Mesenchymal stem cell (in vitro differentiated cells and primary cell): ENCODE results near the gene FARP1.

Experiments used
- DNase-seq: peaks from one replicate; pipeline ENCODE4 v3.0.0-alpha.2; 2013
- H2AFZ ChIP-seq: one replicate; pipeline ENCODE4 v1.6.1; 2013; ENCODE audit warnings: low read depth, mild to moderate bottlenecking, control low read depth, inconsistent platforms, low read length, moderate library complexity
- H2AK5ac ChIP-seq: 2 replicates; pipeline ENCODE4 v1.6.1; 2013; ENCODE audit warnings: low read length, moderate library complexity, mild to moderate bottlenecking, inconsistent platforms; ENCODE audit not compliant: severe bottlenecking
- H2BK120ac ChIP-seq: one replicate; pipeline ENCODE4 v1.6.1; 2013; ENCODE audit warnings: low read depth, mild to moderate bottlenecking, inconsistent platforms, low read length, moderate library complexity
- H2BK12ac ChIP-seq, 2 experiments: one replicate each; pipeline ENCODE4 v1.6.1; 2013; ENCODE audit warnings: inconsistent platforms in 2 of 2, low read length in 2 of 2, mild to moderate bottlenecking in 2 of 2, moderate library complexity in 2 of 2, control low read depth in 1 of 2
- H2BK15ac ChIP-seq: one replicate; pipeline ENCODE4 v1.6.1; 2013; ENCODE audit warnings: mild to moderate bottlenecking, low read depth, inconsistent platforms; ENCODE audit not compliant: poor library complexity, severe bottlenecking
- H2BK5ac ChIP-seq: 2 replicates; pipeline ENCODE4 v1.6.1; 2013; ENCODE audit warnings: low read depth, mild to moderate bottlenecking, low read length, control low read depth, inconsistent platforms; ENCODE audit not compliant: poor library complexity, severe bottlenecking
- H3K14ac ChIP-seq, 2 experiments: one replicate each; pipeline ENCODE4 v1.6.1; 2013; ENCODE audit warnings: inconsistent platforms in 2 of 2, low read length in 2 of 2, control low read depth in 1 of 2, mild to moderate bottlenecking in 1 of 2, moderate library complexity in 1 of 2
- H3K18ac ChIP-seq, 2 experiments: one replicate each; pipeline ENCODE4 v1.6.1; 2013; ENCODE audit warnings: inconsistent platforms in 2 of 2, low read length in 2 of 2, control low read depth in 1 of 2, low read depth in 1 of 2, mild to moderate bottlenecking in 1 of 2
- H3K23ac ChIP-seq, 2 experiments: one replicate each; pipeline ENCODE4 v1.6.1; 2013; ENCODE audit warnings: inconsistent platforms in 2 of 2, low read length in 2 of 2, mild to moderate bottlenecking in 2 of 2, moderate library complexity in 2 of 2, control low read depth in 1 of 2
- H3K27ac ChIP-seq: 2 replicates; pipeline ENCODE4 v1.5.1; 2013; ENCODE audit warnings: mild to moderate bottlenecking, moderate library complexity, low read length, control low read depth, inconsistent platforms; ENCODE audit not compliant: poor library complexity, severe bottlenecking
- H3K27me3 ChIP-seq, 2 experiments: 2 replicates each; pipeline versions ENCODE4 v1.6.1 to v1.7.0; 2013; ENCODE audit warnings: low read length in 2 of 2, mild to moderate bottlenecking in 2 of 2, moderate library complexity in 2 of 2, control low read depth in 1 of 2, inconsistent platforms in 1 of 2; ENCODE audit not compliant: control insufficient read depth in 1 of 2, insufficient read depth in 1 of 2
- H3K36me3 ChIP-seq, 2 experiments: 2 replicates each; pipeline versions ENCODE4 v1.6.1 to v1.7.0; 2013; ENCODE audit warnings: low read length in 2 of 2, control low read depth in 1 of 2, inconsistent platforms in 1 of 2, low read depth in 1 of 2, mild to moderate bottlenecking in 1 of 2; ENCODE audit not compliant: insufficient read depth in 2 of 2, control insufficient read depth in 1 of 2
- H3K4ac ChIP-seq, 2 experiments: one replicate each; pipeline ENCODE4 v1.6.1; 2013; ENCODE audit warnings: inconsistent platforms in 2 of 2, low read length in 2 of 2, mild to moderate bottlenecking in 2 of 2, moderate library complexity in 2 of 2, control low read depth in 1 of 2, low read depth in 1 of 2
- H3K4me1 ChIP-seq: 2 replicates; pipeline ENCODE4 v1.6.1; 2013; ENCODE audit warnings: low read depth, low read length, control low read depth; ENCODE audit not compliant: control insufficient read depth, insufficient read depth
- H3K4me2 ChIP-seq: 2 replicates; pipeline ENCODE4 v1.6.1; 2013; ENCODE audit warnings: low read length, mild to moderate bottlenecking, inconsistent platforms; ENCODE audit not compliant: poor library complexity, severe bottlenecking
- H3K4me3 ChIP-seq, 2 experiments: 2 replicates each; pipeline versions ENCODE4 v1.5.1 to v1.7.0; 2013; ENCODE audit warnings: low read length in 2 of 2, mild to moderate bottlenecking in 2 of 2, control low read depth in 1 of 2, low read depth in 1 of 2; ENCODE audit not compliant: insufficient read depth in 1 of 2
- H3K79me1 ChIP-seq: replicated peaks from 2 replicates; pipeline ENCODE4 v1.6.1; 2013; ENCODE audit warnings: mild to moderate bottlenecking, control low read depth, low read length, inconsistent platforms; ENCODE audit not compliant: poor library complexity, severe bottlenecking
- H3K9ac ChIP-seq: 2 replicates; pipeline ENCODE4 v1.7.0; 2013; ENCODE audit warnings: mild to moderate bottlenecking, low read length, moderate library complexity
- H3K9me3 ChIP-seq: 2 replicates; pipeline ENCODE4 v1.7.0; 2013; ENCODE audit warnings: mild to moderate bottlenecking, low read length; ENCODE audit not compliant: control insufficient read depth
- H4K8ac ChIP-seq: one replicate; pipeline ENCODE4 v1.6.1; 2013; ENCODE audit warnings: inconsistent platforms, mild to moderate bottlenecking, low read length, moderate library complexity
- H4K91ac ChIP-seq: one replicate; pipeline ENCODE4 v1.6.1; 2013; ENCODE audit warnings: mild to moderate bottlenecking, low read length, inconsistent platforms
- whole genome bisulfite sequencing: methylation state at CpG from one replicate; pipeline ENCODE4 v1.1.7; 2013; ENCODE audit warnings: mixed read lengths; 5-methylcytosine and 5-hydroxymethylcytosine counted together

Gene FARP1

DNA sequence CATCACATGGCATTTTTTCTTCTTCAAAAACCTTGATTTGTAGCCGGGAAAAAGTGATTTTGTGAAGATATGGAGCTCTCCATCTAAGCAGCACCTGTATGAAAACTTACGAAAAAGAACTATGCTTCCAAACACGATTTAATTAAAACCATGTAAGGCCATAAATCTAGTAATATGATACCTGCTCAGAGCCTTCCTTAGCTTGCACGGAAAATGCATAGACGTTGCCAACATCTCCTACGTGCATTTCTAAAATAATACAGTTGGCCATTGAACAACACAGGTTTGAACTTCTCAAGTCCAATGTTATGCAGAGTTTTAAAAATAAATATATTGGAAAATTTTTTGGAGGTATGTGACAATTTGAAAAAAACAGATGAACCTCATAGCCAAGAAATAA is 93.3 kb downstream of the FARP1 start:
- Histone ChIP-seq H3K36me3 (peaks cover 0 to 15% of the 10 kb centered on the region in 2 experiments), H2AFZ (no peak overlapping the region), H4K8ac (no peak overlapping the region), H3K79me1 (peaks cover 43% of the 10 kb centered on the region), H3K9ac (no peak overlapping the region), H2BK15ac (no peak overlapping the region), H3K4me1 (peaks cover 17% of the 10 kb centered on the region), H3K27me3 (no peaks in the 10 kb centered on the region), H2BK120ac (no peak overlapping the region), H4K91ac (no peak overlapping the region), H3K23ac (no peak overlapping the region), H3K18ac (no peak overlapping the region), H2BK5ac (no peak overlapping the region), H3K14ac (no peak overlapping the region), H3K9me3 (no peaks in the 10 kb centered on the region), H3K4ac (no peak overlapping the region), H3K4me3 (no peak overlapping the region), H3K27ac (no peak overlapping the region), H2AK5ac (no peak overlapping the region), H2BK12ac (no peak overlapping the region), H3K4me2 (no peak overlapping the region)
- DNase-seq = no peak
- WGBS = 96% methylated on average over 6 of the region's 6 CpGs

- no peak overlapping the region for H2BK15ac ChIP-seq
- H3K9ac ChIP-seq = no peak overlapping the region
- no peak overlapping the region for H3K27ac ChIP-seq
- H2BK12ac ChIP-seq = no peak overlapping the region
- 66% methylated on average over 6 of the region's 8 CpGs for WGBS
- H2AFZ ChIP-seq = no peak overlapping the region
- no peak overlapping the region for H3K4me3 ChIP-seq
- H3K18ac ChIP-seq = no peak overlapping the region
- H2BK120ac ChIP-seq = no peak overlapping the region
- H3K14ac ChIP-seq = no peak overlapping the region
- H3K23ac ChIP-seq = no peak overlapping the region
- H4K8ac ChIP-seq = no peak overlapping the region
- H3K36me3 ChIP-seq = peaks cover 0 to 15% of the 10 kb centered on the region in 2 experiments
- H4K91ac ChIP-seq = no peak overlapping the region
- no peaks in the 10 kb centered on the region for H3K27me3 ChIP-seq
- no peaks in the 10 kb centered on the region for H3K9me3 ChIP-seq
- peak; percentile 79 for DNase-seq
- peaks cover 49% of the 10 kb centered on the region for H3K79me1 ChIP-seq
- H3K4me2 ChIP-seq = no peak overlapping the region
- no peak overlapping the region for H3K4ac ChIP-seq
- H3K4me1 ChIP-seq = peaks cover 17% of the 10 kb centered on the region
- H2BK5ac ChIP-seq = no peak overlapping the region
- no peak overlapping the region for H2AK5ac ChIP-seq
Measured at GRCh38 chr13:98237331-98237730, 94.4 kb downstream of the FARP1 start.

- Histone ChIP-seq H3K4me1 (peaks cover 11% of the 10 kb centered on the region), H3K18ac (peak overlapping the region in 1 of 2 experiments; percentile 13), H2AK5ac (peak overlapping the region; percentile 40), H4K91ac (no peak overlapping the region), H2BK12ac (no peak overlapping the region), H3K14ac (no peak overlapping the region), H2BK5ac (no peak overlapping the region), H3K23ac (no peak overlapping the region), H2AFZ (no peak overlapping the region), H3K4me2 (no peak overlapping the region), H3K4ac (no peak overlapping the region), H3K27me3 (no peaks in the 10 kb centered on the region), H3K9ac (no peak overlapping the region), H3K79me1 (peaks cover 44% of the 10 kb centered on the region), H3K9me3 (no peaks in the 10 kb centered on the region), H3K36me3 (peaks cover 0 to 13% of the 10 kb centered on the region in 2 experiments), H2BK15ac (no peak overlapping the region), H4K8ac (no peak overlapping the region), H3K4me3 (no peak overlapping the region), H3K27ac (peak overlapping the region; percentile 55), H2BK120ac (no peak overlapping the region)
- 92% methylated on average over 13 of the region's 14 CpGs for WGBS
- DNase-seq = no peak
Measured at GRCh38 chr13:98239162-98240076, 96.5 kb downstream of the FARP1 start.

GRCh38 chr13:98240135-98240534 is 97.2 kb downstream of the FARP1 start:
- Histone ChIP-seq H3K9me3 (no peaks in the 10 kb centered on the region), H3K79me1 (peaks cover 45% of the 10 kb centered on the region), H3K4me2 (no peak overlapping the region), H2BK15ac (no peak overlapping the region), H2AFZ (no peak overlapping the region), H2BK5ac (no peak overlapping the region), H3K9ac (no peak overlapping the region), H2BK120ac (no peak overlapping the region), H3K27me3 (no peaks in the 10 kb centered on the region), H2AK5ac (peak overlapping the region; percentile 73), H3K18ac (no peak overlapping the region), H4K91ac (no peak overlapping the region), H2BK12ac (no peak overlapping the region), H3K23ac (no peak overlapping the region), H3K14ac (no peak overlapping the region), H3K4ac (no peak overlapping the region), H3K4me3 (no peak overlapping the region), H3K27ac (peak overlapping the region; percentile 3), H3K4me1 (peaks cover 11% of the 10 kb centered on the region), H3K36me3 (peaks cover 0 to 13% of the 10 kb centered on the region in 2 experiments), H4K8ac (no peak overlapping the region)
- WGBS = 95% methylated on average over 12 of the region's 12 CpGs
- no peak for DNase-seq
